Measurements from ENCODE around the gene LRRN4CL.
"Not testable (repeated sequence)": the region's sequence is repeated elsewhere in the genome, so short reads cannot be mapped to it uniquely, and the experiment has no call there.

LRRN4CL gene

DNA sequence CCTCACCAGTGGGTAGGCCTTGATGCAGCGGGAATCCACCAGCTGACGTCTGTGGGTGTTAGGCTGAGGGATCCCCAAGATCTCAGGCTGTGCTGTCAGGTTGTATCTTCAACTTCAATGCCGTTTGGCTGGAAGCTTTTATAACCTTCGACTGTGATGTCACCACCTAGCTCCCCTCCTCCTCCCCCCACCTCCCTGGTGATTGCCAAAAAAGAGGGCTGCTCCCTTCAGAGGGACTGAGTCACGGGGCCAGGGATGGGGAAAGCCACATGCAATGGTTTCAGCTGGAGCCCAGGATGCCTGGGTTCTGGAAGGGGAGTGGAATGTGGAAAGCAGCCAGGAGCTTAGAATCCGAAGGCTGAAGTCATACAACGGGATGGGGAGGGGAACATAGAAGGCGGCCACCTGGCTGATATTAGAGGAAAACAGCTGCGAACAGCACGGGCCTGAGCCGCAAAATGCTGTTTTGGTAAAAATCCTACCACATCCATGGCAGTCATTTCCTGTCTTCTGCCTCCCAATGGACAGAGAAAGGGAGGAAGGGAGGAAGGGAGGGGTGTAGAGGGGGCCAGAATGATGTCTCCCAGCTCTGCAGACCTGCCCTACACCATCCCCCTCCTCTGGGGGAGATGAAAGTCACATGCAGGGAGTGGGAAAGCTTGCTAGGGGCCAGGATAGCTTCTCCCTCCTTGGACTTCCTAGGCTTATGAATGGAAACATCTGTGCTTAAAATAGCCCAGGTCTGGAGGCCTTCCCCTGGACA is at the start of gene LRRN4CL:
TSS of gene LRRN4CL (minus strand) at position 110 of the 763 bp plus-strand sequence. CDS start 1,022 bp downstream, outside the sequence.
- no peak for DNase-seq

GRCh38 chr11:62737196-62737595 is 47.9 kb upstream of the LRRN4CL start:
- no peak for DNase-seq

GRCh38 chr11:62732830-62733229 is 43.5 kb upstream of the LRRN4CL start:
- no peak for DNase-seq

GRCh38 chr11:62730076-62730475 is 40.7 kb upstream of the LRRN4CL start:
- DNase-seq: not testable (repeated sequence)

- DNase-seq: peak; percentile 61 to 78 (median 72)
These were observed 39.0 kb upstream of the LRRN4CL start, which contains the start of gene TTC9C for GRCh38 chr11:62728171-62728988. Gene TTC9C, plus strand, starts transcription at chr11:62728486. Its CDS starts 363 bp downstream, at chr11:62728849.

DNA sequence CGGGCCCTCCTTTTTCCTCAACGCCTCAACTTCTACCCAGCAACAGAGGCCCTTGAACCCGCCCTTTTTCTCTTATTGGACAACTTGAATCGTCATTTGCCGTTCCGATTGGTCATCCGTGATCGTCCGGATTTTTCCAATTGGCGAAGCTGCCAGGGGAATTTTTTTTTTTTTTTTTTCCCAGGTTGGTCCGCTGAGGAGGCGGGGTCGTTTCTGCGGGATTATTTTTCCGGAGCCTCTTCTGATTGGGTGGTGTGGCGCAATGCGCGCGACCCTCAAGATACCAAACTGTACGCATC is 38.5 kb upstream of the LRRN4CL start:
- peak; percentile 42 to 69 (median 63) for DNase-seq

DNA sequence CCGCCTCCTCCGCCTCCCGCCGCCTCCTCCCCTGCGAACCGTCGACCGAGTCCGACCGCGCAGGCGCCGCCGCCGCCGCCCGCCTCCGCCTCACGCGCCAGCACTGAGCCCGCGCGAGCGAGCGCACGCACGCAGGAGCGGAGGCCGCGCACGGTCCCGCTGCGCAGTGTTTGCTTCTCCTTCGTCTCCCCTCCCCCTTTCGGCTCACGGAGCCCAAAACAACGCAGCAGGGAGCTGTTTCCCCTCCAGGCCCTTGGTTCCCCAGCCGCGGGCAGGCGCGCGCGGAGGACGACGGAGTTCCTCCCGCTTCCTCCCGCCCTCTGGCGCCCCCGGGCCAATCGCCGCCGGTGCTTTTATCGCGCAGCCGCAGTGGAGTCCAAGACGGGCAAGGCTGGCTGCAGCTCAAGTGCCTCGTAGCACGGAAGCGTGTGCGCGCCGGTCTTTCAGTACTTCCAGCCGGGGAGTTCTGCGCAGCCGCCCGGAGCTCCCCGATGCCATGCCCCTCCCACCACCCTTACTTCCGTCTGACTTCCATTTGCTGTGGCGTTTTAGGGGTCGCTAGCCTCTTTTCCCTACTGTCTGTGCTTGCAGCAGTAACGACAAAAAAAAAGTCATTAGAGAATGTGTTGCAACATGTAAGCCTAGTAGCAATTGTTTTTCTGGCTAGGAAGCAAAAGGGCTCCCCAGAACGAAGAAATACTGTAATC is 38.0 kb upstream of the LRRN4CL start, which contains the start of gene HNRNPUL2:
TSS of gene HNRNPUL2 (minus strand) at position 293 of the 707 bp plus-strand sequence. CDS start 301 bp downstream, outside the sequence.
- peak; percentile 86 to 98 (median 98) for DNase-seq

- no peak for DNase-seq
These were observed 37.5 kb upstream of the LRRN4CL start for GRCh38 chr11:62726915-62727164.

GRCh38 chr11:62726156-62726914 is 37.0 kb upstream of the LRRN4CL start:
- peak in 1 of 4 experiments; percentile 30 for DNase-seq

DNA sequence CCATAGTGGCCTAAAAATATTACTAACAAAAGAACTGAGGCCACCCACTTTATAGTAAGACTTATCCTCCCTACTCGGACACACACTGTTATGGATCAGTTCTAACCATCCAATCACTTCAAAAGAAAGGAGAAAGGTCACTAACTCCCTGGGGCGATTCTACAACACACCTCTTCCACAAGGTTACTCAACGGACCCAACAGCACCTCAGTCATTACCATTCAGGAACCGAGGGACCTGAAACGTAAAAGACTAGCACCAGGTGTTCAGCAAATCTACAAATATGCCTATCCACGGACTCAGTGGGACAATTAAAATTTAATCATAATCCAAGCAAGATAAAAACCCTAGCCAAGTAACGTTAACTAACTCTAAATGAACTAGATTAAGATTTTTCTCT is 36.3 kb upstream of the LRRN4CL start:
- no peak for DNase-seq

GRCh38 chr11:62724171-62724570 is 34.8 kb upstream of the LRRN4CL start:
- DNase-seq: no peak

- DNase-seq: no peak
These were observed 32.7 kb upstream of the LRRN4CL start for GRCh38 chr11:62721994-62722393.

GRCh38 chr11:62719302-62719978 is 30.1 kb upstream of the LRRN4CL start:
- no peak for DNase-seq

GRCh38 chr11:62716816-62717215 is 27.5 kb upstream of the LRRN4CL start:
- DNase-seq: no peak

- no peak for DNase-seq
These were observed 26.9 kb upstream of the LRRN4CL start for GRCh38 chr11:62716206-62716605.

GRCh38 chr11:62715150-62716130 is 26.1 kb upstream of the LRRN4CL start:
- no peak for DNase-seq

DNA sequence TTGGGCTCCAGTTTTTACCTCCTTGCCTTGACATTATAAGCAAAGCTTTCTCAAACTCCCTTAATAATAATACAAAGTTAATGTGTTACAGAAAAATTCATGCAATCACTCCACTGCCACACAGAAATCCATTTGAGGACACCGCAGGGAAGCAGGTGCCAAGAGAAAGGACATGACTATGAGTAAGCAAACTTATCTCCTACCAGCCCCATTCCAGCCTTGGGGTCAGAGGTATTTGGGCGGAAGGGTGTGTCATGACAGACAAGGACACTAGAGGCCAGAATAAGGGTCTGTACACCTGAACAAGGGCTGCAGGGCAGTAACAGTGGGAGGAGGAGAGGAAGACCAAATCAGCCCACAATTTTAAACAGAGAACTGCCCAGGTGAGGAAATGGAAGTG is 24.0 kb upstream of the LRRN4CL start:
- no peak for DNase-seq

DNA sequence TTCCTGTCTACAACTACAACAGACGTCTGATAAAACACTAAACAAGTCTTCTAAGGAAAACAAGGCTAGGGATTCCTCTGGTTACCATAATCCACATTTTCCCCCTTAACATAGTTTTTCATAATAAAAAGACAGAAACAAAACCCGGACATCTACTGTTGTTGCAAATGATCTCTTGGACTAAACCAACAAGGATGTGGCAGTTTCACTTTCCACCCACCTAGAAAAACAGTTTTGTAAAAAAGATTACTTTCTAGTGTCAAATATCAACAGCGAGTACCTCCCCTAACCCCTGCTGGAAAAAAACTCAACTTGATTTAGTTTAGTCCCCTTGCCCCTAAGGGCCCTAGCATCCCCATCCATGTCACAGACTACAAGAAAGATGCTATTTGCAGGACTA is 23.5 kb upstream of the LRRN4CL start:
- no peak for DNase-seq

GRCh38 chr11:62712276-62712812 is 23.0 kb upstream of the LRRN4CL start:
- DNase-seq: no peak

GRCh38 chr11:62710001-62710345 is 20.6 kb upstream of the LRRN4CL start:
- no peak for DNase-seq

Measured in activated CD4-positive, CD25-positive, alpha-beta regulatory T cell (primary cell).